ENCODE data around the gene HOMER1.

- TF ChIP-seq CTCF (conservative IDR thresholded peaks at IDR 0.05) (no peak), ZFX (IDR thresholded peaks at IDR 0.05) (no peak)
Measured at GRCh38 chr5:79471556-79471955, 42.4 kb downstream of the HOMER1 start.

Data from C4-2B (cell line).